GM19099 (cell line): Measurements from ENCODE around the gene MARS1.

Experiments
- POLR2A ChIP-seq: IDR thresholded peaks from 3 replicates; pipeline ENCODE4 v1.6.1; 2011; ENCODE audit warnings: low read depth; ENCODE audit not compliant: insufficient read length; ENCODE audit errors: extremely low read depth

Gene MARS1

GRCh38 chr12:57487597-57488401, at the start of gene MARS1:
MARS1 (plus strand) TSS chr12:57488068; CDS start chr12:57488091, 23 bp downstream.
- peak; percentile 86 for TF ChIP-seq POLR2A

GRCh38 chr12:57438400-57438799, 49.5 kb upstream of the MARS1 start:
- no peak for TF ChIP-seq POLR2A

GRCh38 chr12:57439762-57440266, 48.1 kb upstream of the MARS1 start:
- TF ChIP-seq POLR2A: no peak

- no peak for TF ChIP-seq POLR2A
Measured at GRCh38 chr12:57441846-57442427, 45.9 kb upstream of the MARS1 start.

GRCh38 chr12:57444744-57445143, 43.1 kb upstream of the MARS1 start:
- TF ChIP-seq POLR2A: no peak

GRCh38 chr12:57446292-57446960, 41.4 kb upstream of the MARS1 start:
- no peak for TF ChIP-seq POLR2A

GRCh38 chr12:57448669-57449068, 39.2 kb upstream of the MARS1 start:
- no peak for TF ChIP-seq POLR2A

- no peak for TF ChIP-seq POLR2A
Measured at GRCh38 chr12:57449375-57449774, 38.5 kb upstream of the MARS1 start.

- no peak for TF ChIP-seq POLR2A
Measured at GRCh38 chr12:57450057-57450456, 37.8 kb upstream of the MARS1 start.

GRCh38 chr12:57451233-57451778, 36.6 kb upstream of the MARS1 start:
- TF ChIP-seq POLR2A: no peak

GRCh38 chr12:57452181-57452936, 35.5 kb upstream of the MARS1 start:
- no peak for TF ChIP-seq POLR2A

GRCh38 chr12:57452937-57453509, 34.8 kb upstream of the MARS1 start:
- no peak for TF ChIP-seq POLR2A

- TF ChIP-seq POLR2A: no peak
Measured at GRCh38 chr12:57454213-57454565, 33.7 kb upstream of the MARS1 start.

GRCh38 chr12:57454566-57455373, 33.1 kb upstream of the MARS1 start, which contains the start of gene INHBE:
INHBE (plus strand) TSS chr12:57455307; CDS start chr12:57455537, 230 bp downstream.
- peak; percentile 22 for TF ChIP-seq POLR2A
